Ishikawa (cell line): ENCODE results near the gene MICALL2.

Experiments used
- EP300 ChIP-seq: IDR thresholded peaks from 2 replicates; pipeline ENCODE4 v1.6.1; 2012; ENCODE audit warnings: borderline replicate concordance
- FOXM1 ChIP-seq: IDR thresholded peaks from 2 replicates; pipeline ENCODE4 v1.6.1; 2012; ENCODE audit warnings: low read depth, borderline replicate concordance
- RAD21 ChIP-seq: IDR thresholded peaks from 2 replicates; pipeline ENCODE4 v1.6.1; 2012; ENCODE audit warnings: low read depth
- YY1 ChIP-seq: IDR thresholded peaks from 2 replicates; pipeline ENCODE4 v1.6.1; 2012; ENCODE audit warnings: low read depth
- TF ChIP-seq, protein P1 (sequence below): IDR thresholded peaks from 2 replicates; pipeline ENCODE4 v1.6.1; 2012

DNA sequence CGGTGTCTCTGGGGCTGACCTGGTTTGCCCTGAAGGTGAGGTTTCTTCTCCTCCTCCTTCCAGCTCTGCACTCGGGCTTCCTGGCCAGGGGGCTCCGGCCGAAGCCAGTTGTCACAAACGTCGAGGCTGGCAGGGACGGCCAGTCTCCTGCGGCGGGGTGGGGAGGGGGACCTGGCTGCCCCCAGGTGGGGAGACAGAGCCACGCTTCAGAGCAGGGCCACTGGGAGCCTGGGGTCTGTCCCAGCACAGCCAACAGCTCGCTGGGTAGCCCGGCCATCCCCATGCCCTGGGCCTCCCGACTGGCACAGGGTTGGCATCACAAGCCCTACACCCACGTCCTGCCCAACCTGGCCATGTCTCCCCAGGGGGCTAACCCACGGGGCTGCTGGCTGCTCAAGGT, 20.4 kb downstream of the MICALL2 start:
- TF ChIP-seq FOXM1, result no peak
- no peak for TF ChIP-seq RAD21
- no peak for TF ChIP-seq YY1
- TF ChIP-seq EP300, result no peak
- TF ChIP-seq, protein P1, sequence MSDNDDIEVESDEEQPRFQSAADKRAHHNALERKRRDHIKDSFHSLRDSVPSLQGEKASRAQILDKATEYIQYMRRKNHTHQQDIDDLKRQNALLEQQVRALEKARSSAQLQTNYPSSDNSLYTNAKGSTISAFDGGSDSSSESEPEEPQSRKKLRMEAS, result no peak
